ENCODE measurements around the gene CRYGC.
"Not testable (repeated sequence)": the region's sequence is repeated elsewhere in the genome, so short reads cannot be mapped to it uniquely, and the experiment has no call there.

The CRYGC gene

GRCh38 chr2:208129744-208130711 lies at the start of gene CRYGC:
CRYGC (minus strand) TSS chr2:208129828; CDS start chr2:208129792, 36 bp downstream.
- no peak for DNase-seq

- no peak for DNase-seq
Measured at GRCh38 chr2:208179028-208179609, 49.5 kb upstream of the CRYGC start.

GRCh38 chr2:208175840-208176153 lies 46.2 kb upstream of the CRYGC start:
- no peak for DNase-seq

- DNase-seq: peak; percentile 63
Measured at GRCh38 chr2:208175069-208175839, 45.6 kb upstream of the CRYGC start.

GRCh38 chr2:208174144-208174543 lies 44.5 kb upstream of the CRYGC start:
- no peak for DNase-seq

- peak; percentile 14 to 57 for DNase-seq
Measured at GRCh38 chr2:208172125-208172524, 42.5 kb upstream of the CRYGC start.

- no peak for DNase-seq
Measured at GRCh38 chr2:208164951-208165755, 35.5 kb upstream of the CRYGC start.

- no peak for DNase-seq
Measured at GRCh38 chr2:208163489-208163888, 33.9 kb upstream of the CRYGC start, which contains the start of gene CRYGA. CRYGA (minus strand) TSS chr2:208163589; CDS start chr2:208163556, 33 bp downstream.

- no peak for DNase-seq
Measured at GRCh38 chr2:208156439-208156838, 26.8 kb upstream of the CRYGC start.

GRCh38 chr2:208153156-208153555 lies 23.5 kb upstream of the CRYGC start:
- no peak for DNase-seq

- no peak for DNase-seq
Measured at GRCh38 chr2:208150956-208151355, 21.3 kb upstream of the CRYGC start.

GRCh38 chr2:208150094-208150493 lies 20.5 kb upstream of the CRYGC start:
- no peak for DNase-seq

- DNase-seq: no peak
Measured at GRCh38 chr2:208148803-208149202, 19.2 kb upstream of the CRYGC start.

- no peak for DNase-seq
Measured at GRCh38 chr2:208147759-208148158, 18.1 kb upstream of the CRYGC start.

GRCh38 chr2:208147008-208147407 lies 17.4 kb upstream of the CRYGC start:
- no peak for DNase-seq

GRCh38 chr2:208146006-208146405 lies 16.4 kb upstream of the CRYGC start, which contains the start of gene CRYGB:
CRYGB (minus strand) TSS chr2:208146158; CDS start chr2:208146120, 38 bp downstream.
- no peak for DNase-seq

GRCh38 chr2:208142925-208143799 lies 13.5 kb upstream of the CRYGC start:
- no peak for DNase-seq

- DNase-seq: no peak
Measured at GRCh38 chr2:208142240-208142924, 12.8 kb upstream of the CRYGC start.

GRCh38 chr2:208139447-208139846 lies 9.8 kb upstream of the CRYGC start:
- no peak for DNase-seq

GRCh38 chr2:208138334-208138733 lies 8.7 kb upstream of the CRYGC start:
- not testable (repeated sequence) for DNase-seq

GRCh38 chr2:208136716-208137094 lies 7.1 kb upstream of the CRYGC start:
- DNase-seq: no peak

Data from CD4-positive, alpha-beta T cell treated with Interferon alpha-2 for 1 hour (primary cell).